HepG2 (cell line): ENCODE results near the gene FAM118B. TPM values are rescaled to one million over a fixed set of nuclear protein-coding genes. Genes with fewer than 3 reads are reported as not detected.
A peak's percentile ranks its signal among the peaks of the same experiment; 100 is the strongest.

Experiments used
- DRAP1 ChIP-seq: IDR thresholded peaks from 2 replicates; pipeline ENCODE4 v1.6.1; 2016; ENCODE audit warnings: missing genetic modification reagents, missing compliant biosample characterization
- EP300 ChIP-seq, 3 experiments: sonication (generic) in 1 of 3; formaldehyde crosslinking in 1 of 3; IDR thresholded peaks; 2 replicates each; pipeline versions ENCODE4 v1.5.1 to v1.6.1; 2011 to 2020; ENCODE audit warnings: low read depth in 2 of 3, low read length in 2 of 3, borderline replicate concordance in 1 of 3, improper control_type of control experiment in 1 of 3, mild to moderate bottlenecking in 1 of 3, missing genetic modification reagents in 1 of 3, moderate library complexity in 1 of 3
- HOMEZ ChIP-seq: IDR thresholded peaks from 2 replicates; pipeline ENCODE4 v1.6.1; 2016; ENCODE audit warnings: low read depth
- MAFF ChIP-seq: IDR thresholded peaks from 2 replicates; pipeline ENCODE4 v1.6.1; 2011; ENCODE audit warnings: low read depth, low read length, improper control_type of control experiment
- MIXL1 ChIP-seq: IDR thresholded peaks from 2 replicates; pipeline ENCODE4 v1.6.1; 2016
- MYC ChIP-seq: sonication (generic); formaldehyde crosslinking; IDR thresholded peaks from 2 replicates; pipeline ENCODE4 v1.9.0; 2021; ENCODE audit warnings: missing genetic modification reagents, borderline replicate concordance
- RARA ChIP-seq: IDR thresholded peaks from 2 replicates; pipeline ENCODE4 v1.6.1; 2016; ENCODE audit warnings: missing genetic modification reagents, missing compliant biosample characterization
- RORA ChIP-seq: sonication (generic); formaldehyde crosslinking; IDR thresholded peaks from 2 replicates; pipeline ENCODE4 v1.5.0; 2020; ENCODE audit warnings: mild to moderate bottlenecking, missing genetic modification reagents, moderate library complexity
- YY1 ChIP-seq: IDR thresholded peaks from 2 replicates; pipeline ENCODE4 v1.6.1; 2011; ENCODE audit warnings: low read length, low read depth, moderate library complexity, mild to moderate bottlenecking; ENCODE audit not compliant: insufficient read depth, insufficient replicate concordance
- ZNF280B ChIP-seq: sonication (generic); formaldehyde crosslinking; IDR thresholded peaks from 2 replicates; pipeline ENCODE4 v1.5.0; 2020; ENCODE audit warnings: missing genetic modification reagents, mild to moderate bottlenecking, borderline replicate concordance
- ZNF607 ChIP-seq: sonication (generic); formaldehyde crosslinking; IDR thresholded peaks from 2 replicates; pipeline ENCODE4 v1.5.1; 2020; ENCODE audit warnings: missing genetic modification reagents, mild to moderate bottlenecking, borderline replicate concordance
- ZNF761 ChIP-seq: sonication (generic); formaldehyde crosslinking; conservative IDR thresholded peaks from 2 replicates; pipeline ENCODE4 v1.4.0; 2020; ENCODE audit warnings: mild to moderate bottlenecking, missing genetic modification reagents
- ZNF839 ChIP-seq: sonication (generic); formaldehyde crosslinking; IDR thresholded peaks from 2 replicates; pipeline ENCODE4 v1.4.0; 2020; ENCODE audit warnings: missing genetic modification reagents, mild to moderate bottlenecking, borderline replicate concordance
- ZUFSP ChIP-seq: sonication (generic); formaldehyde crosslinking; IDR thresholded peaks from 2 replicates; pipeline ENCODE4 v1.9.0; 2021; ENCODE audit warnings: missing genetic modification reagents, mild to moderate bottlenecking, borderline replicate concordance
- polyA plus RNA-seq, 8 experiments: library from polyadenylated mRNA; depleted of rRNA in 3 of 8; stranded (reverse) in 7 of 8; unstranded in 1 of 8; fragments of >200 nt; fragmentation: Illumina TruSeq in 4 of 8; extraction: Trizol in 4 of 8; gene quantifications; 2 replicates each; pipeline versions ENCODE4 v1.2.1 to v1.2.3, GENCODE V29; 2011 to 2016; ENCODE audit warnings: low read depth in 4 of 8, missing spikeins in 1 of 8, mixed read lengths in 1 of 8; ENCODE audit not compliant: insufficient read depth in 1 of 8
- total RNA-seq, 5 experiments: library from RNA; depleted of rRNA; stranded (reverse); fragments of >200 nt; fragmentation: Illumina TruSeq; extraction: Trizol; gene quantifications; 2 replicates each; pipeline ENCODE4 v1.2.3, GENCODE V29; 2016; ENCODE audit warnings: low read depth in 1 of 5

FAM118B gene
- total and polyA plus RNA-seq, 2 of the 13 experiments (the other 11 are each of a cell fraction or from before 2014, with no cell fraction given): 10.2 to 25.7 TPM

- TF ChIP-seq EP300 (IDR thresholded peaks at IDR 0.05; ENCODE audit: low read depth in 2 of 2, low read length in 2 of 2) (peak in 1 of 2 experiments; percentile 74; a peak in 2 of 4 replicates), EP300 (CRISPR knock-in tag; IDR thresholded peaks at IDR 0.05; ENCODE audit: borderline replicate concordance) (peak; percentile 40; the same call in 1 of the 2 replicates), ZUFSP (CRISPR knock-in tag) (no peak), HOMEZ (CRISPR knock-in tag) (no peak), MYC (CRISPR knock-in tag) (peak; percentile 47; the same call in 1 of the 2 replicates), ZNF839 (no peak; the same call in 1 of the 2 replicates), DRAP1 (CRISPR knock-in tag) (no peak), ZNF761 (CRISPR knock-in tag) (no peak), MIXL1 (CRISPR knock-in tag) (no peak), YY1 (peak; percentile 70), ZNF607 (CRISPR knock-in tag) (0 out of 2 replicates have a peak, but pooled peaks have one; percentile 46), ZNF280B (CRISPR knock-in tag) (no peak), MAFF (no peak), RORA (CRISPR knock-in tag) (no peak), RARA (CRISPR knock-in tag) (0 out of 2 replicates have a peak, but pooled peaks have one; percentile 36)
Observed at GRCh38 chr11:126186708-126187529, 24.7 kb upstream of the FAM118B start (continued).
